GM11168 (cell line): ENCODE data around the gene DLEC1.

Experiments
- in situ Hi-C: fragments of 300-500 bp; cut with MboI; formaldehyde crosslinking; loops from one replicate; pipeline ENCODE4 v1.12.0; 2022; ENCODE audit warnings: low sequenced_read_pairs; ENCODE audit not compliant: unreplicated experiment

The DLEC1 gene, protein sequence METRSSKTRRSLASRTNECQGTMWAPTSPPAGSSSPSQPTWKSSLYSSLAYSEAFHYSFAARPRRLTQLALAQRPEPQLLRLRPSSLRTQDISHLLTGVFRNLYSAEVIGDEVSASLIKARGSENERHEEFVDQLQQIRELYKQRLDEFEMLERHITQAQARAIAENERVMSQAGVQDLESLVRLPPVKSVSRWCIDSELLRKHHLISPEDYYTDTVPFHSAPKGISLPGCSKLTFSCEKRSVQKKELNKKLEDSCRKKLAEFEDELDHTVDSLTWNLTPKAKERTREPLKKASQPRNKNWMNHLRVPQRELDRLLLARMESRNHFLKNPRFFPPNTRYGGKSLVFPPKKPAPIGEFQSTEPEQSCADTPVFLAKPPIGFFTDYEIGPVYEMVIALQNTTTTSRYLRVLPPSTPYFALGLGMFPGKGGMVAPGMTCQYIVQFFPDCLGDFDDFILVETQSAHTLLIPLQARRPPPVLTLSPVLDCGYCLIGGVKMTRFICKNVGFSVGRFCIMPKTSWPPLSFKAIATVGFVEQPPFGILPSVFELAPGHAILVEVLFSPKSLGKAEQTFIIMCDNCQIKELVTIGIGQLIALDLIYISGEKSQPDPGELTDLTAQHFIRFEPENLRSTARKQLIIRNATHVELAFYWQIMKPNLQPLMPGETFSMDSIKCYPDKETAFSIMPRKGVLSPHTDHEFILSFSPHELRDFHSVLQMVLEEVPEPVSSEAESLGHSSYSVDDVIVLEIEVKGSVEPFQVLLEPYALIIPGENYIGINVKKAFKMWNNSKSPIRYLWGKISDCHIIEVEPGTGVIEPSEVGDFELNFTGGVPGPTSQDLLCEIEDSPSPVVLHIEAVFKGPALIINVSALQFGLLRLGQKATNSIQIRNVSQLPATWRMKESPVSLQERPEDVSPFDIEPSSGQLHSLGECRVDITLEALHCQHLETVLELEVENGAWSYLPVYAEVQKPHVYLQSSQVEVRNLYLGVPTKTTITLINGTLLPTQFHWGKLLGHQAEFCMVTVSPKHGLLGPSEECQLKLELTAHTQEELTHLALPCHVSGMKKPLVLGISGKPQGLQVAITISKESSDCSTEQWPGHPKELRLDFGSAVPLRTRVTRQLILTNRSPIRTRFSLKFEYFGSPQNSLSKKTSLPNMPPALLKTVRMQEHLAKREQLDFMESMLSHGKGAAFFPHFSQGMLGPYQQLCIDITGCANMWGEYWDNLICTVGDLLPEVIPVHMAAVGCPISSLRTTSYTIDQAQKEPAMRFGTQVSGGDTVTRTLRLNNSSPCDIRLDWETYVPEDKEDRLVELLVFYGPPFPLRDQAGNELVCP (N-terminal part only)

GRCh38 chr3:38039101-38039898 lies at the start of gene DLEC1:
Gene DLEC1, plus strand, starts transcription at chr3:38039208. Its CDS starts 18 bp downstream, at chr3:38039226.
- in situ Hi-C loops, result no loop called here

DNA sequence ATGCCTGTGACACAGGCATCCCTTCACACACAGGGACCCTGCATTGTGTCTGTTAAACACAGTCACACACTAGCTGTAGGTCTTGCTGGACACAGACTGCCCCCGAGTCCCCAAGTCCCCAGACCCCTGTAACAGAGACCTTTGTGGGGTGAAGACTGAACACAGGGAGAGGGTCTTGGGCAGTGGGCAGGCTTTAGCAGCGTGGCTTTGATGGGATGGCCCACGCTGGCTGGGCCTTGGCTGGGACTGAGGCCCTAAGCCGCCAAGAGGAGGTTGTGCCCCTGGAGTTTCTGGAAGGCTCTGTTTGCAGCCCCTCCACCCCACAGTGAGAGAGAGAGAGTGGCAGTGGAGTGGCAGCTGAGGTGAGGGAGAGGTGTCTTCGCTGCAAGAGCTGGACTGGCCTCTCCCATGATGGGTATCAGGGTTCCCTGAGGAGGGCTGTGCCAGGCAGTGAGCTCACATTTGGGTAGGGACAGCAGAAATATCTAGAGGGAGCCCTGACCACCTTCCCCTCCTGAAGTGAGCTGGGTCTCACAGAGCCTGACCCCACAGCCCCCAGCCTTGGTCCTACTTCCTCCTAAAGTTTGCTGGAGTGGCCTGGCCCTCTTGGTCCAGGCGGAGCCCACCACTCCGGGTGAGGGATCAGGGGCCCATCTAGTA lies 49.1 kb upstream of the DLEC1 start:
- in situ Hi-C loops, result no loop called here

- in situ Hi-C loops, result no loop called here
These were observed 48.5 kb upstream of the DLEC1 start, which contains the start of gene VILL for GRCh38 chr3:37990527-37990926. Gene VILL, plus strand, starts transcription at chr3:37990786. Its CDS starts 2,887 bp downstream, at chr3:37993673.

DNA sequence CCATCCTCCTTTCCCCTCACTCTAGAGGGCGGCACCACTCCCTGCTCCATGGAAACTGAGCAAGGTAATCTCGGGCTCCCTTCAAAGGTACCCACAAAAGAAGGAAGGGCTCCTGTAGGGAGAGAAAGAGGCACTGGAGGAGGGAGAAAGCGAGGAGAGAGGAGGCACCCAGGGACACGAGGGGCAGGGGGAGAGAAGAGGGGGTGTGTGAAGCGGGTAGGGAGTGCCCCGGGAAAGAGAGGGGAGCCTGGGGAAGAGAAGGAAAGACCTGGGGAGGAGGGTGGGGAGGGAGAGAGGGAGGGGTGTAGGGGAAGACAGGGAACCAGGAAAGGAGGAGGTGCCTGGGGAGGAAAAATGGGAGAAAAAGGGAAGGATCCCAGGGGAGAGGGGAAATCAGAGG lies 47.9 kb upstream of the DLEC1 start:
- in situ Hi-C loops, result no loop called here

DNA sequence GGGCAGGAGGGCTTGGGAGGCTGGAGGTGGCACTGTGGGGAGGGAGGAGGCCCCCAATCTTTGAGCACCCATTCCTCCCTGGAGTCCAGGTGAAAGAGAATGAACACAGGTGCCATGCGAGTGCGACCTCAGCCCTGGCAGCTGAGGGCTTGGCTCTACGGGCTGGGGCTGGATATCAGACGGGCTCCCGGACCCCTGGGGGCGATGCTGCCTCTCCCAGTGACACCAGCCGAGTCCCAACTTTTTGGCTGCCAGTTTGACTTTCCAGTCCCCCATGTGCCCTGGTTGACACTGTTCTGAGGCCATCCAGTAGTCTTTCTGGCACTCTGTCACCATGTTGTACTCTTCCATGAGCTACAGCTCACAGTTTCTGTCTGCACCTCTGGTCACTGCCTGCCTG lies 47.2 kb upstream of the DLEC1 start:
- in situ Hi-C loops, result no loop called here

GRCh38 chr3:37992271-37993066 lies 46.5 kb upstream of the DLEC1 start:
- in situ Hi-C loops, result no loop called here

DNA sequence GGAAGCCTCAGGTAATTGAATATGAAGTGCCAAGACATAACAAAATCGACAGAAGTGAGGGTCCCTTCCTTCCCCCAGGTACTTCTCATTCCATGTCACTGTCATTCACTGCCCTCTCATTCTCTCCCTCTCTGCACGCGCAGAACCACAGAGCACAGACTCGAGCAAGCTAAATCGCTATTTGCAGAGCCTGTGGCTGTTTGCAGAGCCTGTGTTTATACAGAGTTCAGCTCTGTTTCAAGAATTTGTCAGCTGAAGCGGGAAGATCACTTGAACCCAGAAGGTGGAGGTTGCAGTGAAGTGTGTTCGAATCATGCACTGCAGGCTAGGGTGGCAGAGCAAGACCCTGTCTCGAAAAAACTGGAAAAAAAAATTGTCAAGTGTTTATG lies 45.9 kb upstream of the DLEC1 start:
- in situ Hi-C loops, result no loop called here

DNA sequence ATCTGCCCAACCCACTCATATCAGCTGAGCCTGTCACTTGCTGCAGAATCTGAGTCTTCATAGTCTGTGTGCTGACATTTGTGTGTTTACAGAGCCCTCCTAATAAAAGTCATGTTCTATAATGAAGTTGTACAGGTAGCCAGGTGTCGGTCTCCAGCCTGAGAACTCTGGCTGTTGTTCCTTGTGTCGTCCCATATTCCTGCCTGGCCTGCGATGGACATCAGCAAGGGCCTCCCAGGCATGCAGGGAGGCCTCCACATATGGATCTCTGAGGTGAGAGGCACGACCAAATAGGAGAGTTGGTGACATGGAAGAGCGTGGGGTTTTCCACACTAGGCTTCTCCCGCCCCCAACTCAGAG lies 45.6 kb upstream of the DLEC1 start:
- in situ Hi-C loops, result no loop called here

- in situ Hi-C loops, result no loop called here
These were observed 45.0 kb upstream of the DLEC1 start for GRCh38 chr3:37993820-37994638.

- in situ Hi-C loops, result no loop called here
These were observed 44.4 kb upstream of the DLEC1 start for GRCh38 chr3:37994639-37994972.

GRCh38 chr3:37995652-37996641 lies 43.1 kb upstream of the DLEC1 start:
- in situ Hi-C loops, result no loop called here

- in situ Hi-C loops, result no loop called here
These were observed 42.2 kb upstream of the DLEC1 start for GRCh38 chr3:37996785-37997301.

DNA sequence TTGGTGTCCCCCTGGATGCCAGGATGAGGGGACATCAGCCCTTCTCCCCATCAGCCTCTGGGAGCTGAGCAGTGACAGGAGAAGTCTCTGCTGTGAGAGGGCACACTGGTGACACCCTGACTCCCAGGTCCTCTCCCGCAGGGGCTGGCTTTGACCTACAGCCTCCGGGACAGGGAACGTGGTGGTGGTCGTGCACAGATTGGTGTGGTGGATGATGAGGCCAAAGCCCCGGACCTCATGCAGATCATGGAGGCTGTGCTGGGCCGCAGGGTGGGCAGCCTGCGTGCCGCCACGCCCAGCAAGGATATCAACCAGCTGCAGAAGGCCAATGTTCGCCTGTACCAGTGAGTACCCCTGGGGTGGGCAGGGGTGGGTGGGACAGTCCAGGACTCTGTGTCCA lies 41.7 kb upstream of the DLEC1 start:
- in situ Hi-C loops, result no loop called here

DNA sequence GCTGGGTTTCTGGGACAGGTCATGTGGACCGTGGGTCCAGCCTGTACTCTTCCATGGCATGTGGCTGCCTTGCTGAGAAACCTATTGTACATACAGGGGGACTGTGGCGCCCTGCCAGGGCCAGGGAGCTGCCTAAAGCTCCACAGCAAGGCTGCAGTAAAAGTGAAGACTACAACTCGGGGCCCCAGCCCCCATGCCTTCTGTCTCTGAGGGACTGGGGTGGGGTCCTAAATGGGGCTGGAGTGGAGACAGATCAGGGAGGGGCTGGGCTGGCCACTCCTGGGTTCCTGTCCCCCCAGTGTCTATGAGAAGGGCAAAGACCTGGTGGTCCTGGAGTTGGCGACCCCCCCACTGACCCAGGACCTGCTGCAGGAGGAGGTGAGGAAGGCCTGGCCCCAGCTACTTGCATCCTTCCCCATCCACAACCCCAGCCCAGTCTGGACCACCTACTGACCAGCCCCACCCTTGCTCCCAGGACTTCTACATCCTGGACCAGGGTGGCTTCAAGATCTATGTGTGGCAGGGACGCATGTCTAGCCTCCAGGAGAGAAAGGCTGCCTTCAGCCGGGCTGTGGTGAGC lies 41.1 kb upstream of the DLEC1 start:
- in situ Hi-C loops, result no loop called here

DNA sequence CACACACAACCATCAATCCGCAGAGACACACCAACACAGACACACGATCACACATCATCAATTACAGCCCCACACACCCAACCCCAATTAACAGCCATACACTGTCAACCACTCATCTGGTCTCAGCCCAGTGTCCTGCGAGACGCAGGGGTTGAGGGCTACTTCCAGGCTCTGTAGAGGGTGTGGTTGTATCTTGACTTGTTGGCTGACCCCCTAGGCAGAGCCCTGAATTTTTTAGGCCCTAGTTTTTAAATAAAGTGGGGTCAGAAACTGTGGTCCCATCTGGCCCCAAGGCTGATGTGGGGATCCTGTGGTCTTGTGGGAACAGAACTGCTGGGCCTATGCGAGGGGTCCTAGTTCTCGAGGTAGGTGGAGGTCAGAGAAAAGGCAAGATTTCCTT lies 39.2 kb upstream of the DLEC1 start:
- in situ Hi-C loops, result no loop called here
